CD4-positive, alpha-beta memory T cell (primary cell): ENCODE measurements around the gene AK9. TPM values are rescaled to one million over a fixed set of nuclear protein-coding genes. Genes with fewer than 3 reads are reported as not detected.
"Not testable (repeated sequence)": the region's sequence is repeated elsewhere in the genome, so short reads cannot be mapped to it uniquely, and the experiment has no call there.

ENCODE experiments used
- CTCF ChIA-PET: fragments of 350-600 bp; sonication (Branson Sonifier 250); formaldehyde crosslinking; loops from one replicate; lab custom pipeline; 2021; ENCODE audit warnings: inconsistent platforms; ENCODE audit not compliant: partially characterized antibody; lab: Charles Lee
- POLR2A ChIA-PET: fragments of 350-600 bp; sonication (Branson Sonifier 250); formaldehyde crosslinking; loops from one replicate; lab custom pipeline; 2021; ENCODE audit not compliant: partially characterized antibody; lab: Charles Lee
- DNase-seq, 5 donors: peaks; one replicate each; pipeline versions ENCODE4 v3.0.0 to v3.0.0-alpha.2; 2020 to 2022; ENCODE audit warnings: mixed read lengths in 1 of 5
- H3K27ac ChIP-seq: one replicate; pipeline ENCODE4 v1.7.0; 2013; ENCODE audit warnings: low read depth, low read length
- H3K27me3 ChIP-seq: 2 replicates; pipeline ENCODE4 v1.7.0; 2013; ENCODE audit warnings: mild to moderate bottlenecking, low read length, moderate library complexity; ENCODE audit not compliant: insufficient read depth
- H3K36me3 ChIP-seq: 2 replicates; pipeline ENCODE4 v1.7.0; 2013; ENCODE audit warnings: mild to moderate bottlenecking, low read length, moderate library complexity; ENCODE audit not compliant: insufficient read depth
- H3K4me1 ChIP-seq: 2 replicates; pipeline ENCODE4 v1.7.0; 2013; ENCODE audit warnings: mild to moderate bottlenecking, low read length, moderate library complexity; ENCODE audit not compliant: insufficient read depth
- H3K4me3 ChIP-seq, 2 donors: one replicate each; pipeline ENCODE4 v1.7.0; 2013; ENCODE audit warnings: low read length in 2 of 2, mild to moderate bottlenecking in 1 of 2
- H3K9me3 ChIP-seq, 2 donors: one replicate each; pipeline ENCODE4 v1.7.0; 2013; ENCODE audit warnings: low read length in 2 of 2, control low read depth in 1 of 2; ENCODE audit not compliant: control insufficient read depth in 1 of 2
- H3K27ac Mint-ChIP-seq, 7 donors: one replicate each; pipeline ENCODE4 v1.8.0; 2020 to 2021; ENCODE audit warnings: mixed read lengths in 7 of 7, mild to moderate bottlenecking in 6 of 7, inconsistent platforms in 3 of 7, moderate library complexity in 3 of 7
- H3K27me3 Mint-ChIP-seq, 2 donors: one replicate each; pipeline ENCODE4 v1.8.0; 2020 to 2021; ENCODE audit warnings: mixed read lengths in 2 of 2
- H3K36me3 Mint-ChIP-seq, 2 donors: one replicate each; pipeline ENCODE4 v1.8.0; 2020 to 2021; ENCODE audit warnings: mixed read lengths in 2 of 2, inconsistent platforms in 1 of 2, mild to moderate bottlenecking in 1 of 2
- H3K4me1 Mint-ChIP-seq, 4 donors: one replicate each; pipeline ENCODE4 v1.8.0; 2020 to 2021; ENCODE audit warnings: mixed read lengths in 4 of 4, mild to moderate bottlenecking in 1 of 4
- H3K4me3 Mint-ChIP-seq, 8 donors: one replicate each; pipeline ENCODE4 v1.8.0; 2020 to 2021; ENCODE audit warnings: mixed read lengths in 8 of 8, mild to moderate bottlenecking in 7 of 8, moderate library complexity in 6 of 8, inconsistent platforms in 3 of 8
- H3K9me3 Mint-ChIP-seq, 8 donors: one replicate each; pipeline ENCODE4 v1.8.0; 2020 to 2021; ENCODE audit warnings: mixed read lengths in 8 of 8, mild to moderate bottlenecking in 5 of 8, inconsistent platforms in 3 of 8, moderate library complexity in 1 of 8
- intact Hi-C: fragments of 100-400 bp; cut with micrococcal nuclease; formaldehyde crosslinking; loops from one replicate; pipeline ENCODE4 v1.15.1; 2023
- polyA plus RNA-seq, 2 donors: library from polyadenylated mRNA; unstranded; fragments of 300-500 nt; fragmentation: Illumina TruSeq; gene quantifications; one replicate each; pipeline ENCODE4 v1.2.3, GENCODE V29; 2021
- total RNA-seq, 2 experiments: library from RNA; stranded (reverse); gene quantifications; one replicate each; pipeline ENCODE4 v1.2.3, GENCODE V29; 2021

Gene AK9
- total and polyA plus RNA-seq, 4 experiments from 2014 or later, result 5.1 to 18.4 (median 12.5) TPM

DNA sequence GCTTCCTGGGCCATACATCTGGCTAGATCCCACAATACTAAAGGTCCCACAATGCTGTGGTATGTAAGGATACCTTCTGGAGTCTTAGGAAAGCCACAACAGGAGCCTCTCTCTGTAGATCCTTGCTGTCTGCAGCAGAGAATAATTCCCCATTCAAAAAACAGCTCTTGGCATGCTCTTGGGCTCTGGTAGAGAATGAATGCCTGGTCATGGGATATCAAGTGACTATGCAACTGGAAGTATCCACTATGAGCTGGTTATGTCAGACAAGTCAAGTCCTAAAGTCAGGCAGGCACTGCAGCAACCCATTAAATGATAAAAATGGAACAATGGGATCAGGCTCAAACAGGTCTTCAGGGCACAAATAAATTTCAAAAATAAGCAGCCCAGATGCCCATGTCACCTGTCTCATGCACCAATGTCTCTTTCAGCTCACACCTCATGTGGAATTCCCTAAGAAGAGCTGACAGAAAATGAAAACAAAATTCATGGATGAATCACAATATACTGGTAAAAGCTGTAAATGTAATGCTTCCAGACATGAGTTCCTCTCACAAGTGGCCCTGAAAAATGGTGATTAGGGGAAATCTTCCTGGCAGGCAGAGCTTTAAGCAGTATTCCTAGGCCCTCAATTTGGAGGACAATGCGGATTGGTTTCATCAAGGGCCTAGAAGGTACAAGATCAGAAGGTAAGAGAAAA, 4.3 kb downstream of the AK9 start:
- intact Hi-C loops, result no loop called here
- no peak overlapping the region for H3K4me3 ChIP-seq
- H3K27me3 ChIP-seq, result no peaks in the 10 kb centered on the region
- CTCF ChIA-PET, result no interaction called here
- Mint-ChIP-seq H3K27ac (peak overlapping the region in 1 of 7 donors; percentile 24), H3K27me3 (peaks cover 0 to 2% of the 10 kb centered on the region in 2 donors), H3K9me3 (peaks cover 0 to 2% (median 0%) of the 10 kb centered on the region in 8 donors), H3K4me1 (peaks cover 5 to 17% (median 11%) of the 10 kb centered on the region in 4 donors), H3K4me3 (no peak overlapping the region), H3K36me3 (peaks cover 3 to 9% of the 10 kb centered on the region in 2 donors)
- no peaks in the 10 kb centered on the region for H3K9me3 ChIP-seq
- POLR2A ChIA-PET, result interaction anchor here (1.2 kb wide), 2 partner anchors 242 to 304 kb away, joined by 3 read pairs; partner anchors contain the start of gene CD164
- no peaks in the 10 kb centered on the region for H3K36me3 ChIP-seq
- no peak overlapping the region for H3K27ac ChIP-seq
- H3K4me1 ChIP-seq, result peaks cover 9% of the 10 kb centered on the region
- DNase-seq, result no peak

DNA sequence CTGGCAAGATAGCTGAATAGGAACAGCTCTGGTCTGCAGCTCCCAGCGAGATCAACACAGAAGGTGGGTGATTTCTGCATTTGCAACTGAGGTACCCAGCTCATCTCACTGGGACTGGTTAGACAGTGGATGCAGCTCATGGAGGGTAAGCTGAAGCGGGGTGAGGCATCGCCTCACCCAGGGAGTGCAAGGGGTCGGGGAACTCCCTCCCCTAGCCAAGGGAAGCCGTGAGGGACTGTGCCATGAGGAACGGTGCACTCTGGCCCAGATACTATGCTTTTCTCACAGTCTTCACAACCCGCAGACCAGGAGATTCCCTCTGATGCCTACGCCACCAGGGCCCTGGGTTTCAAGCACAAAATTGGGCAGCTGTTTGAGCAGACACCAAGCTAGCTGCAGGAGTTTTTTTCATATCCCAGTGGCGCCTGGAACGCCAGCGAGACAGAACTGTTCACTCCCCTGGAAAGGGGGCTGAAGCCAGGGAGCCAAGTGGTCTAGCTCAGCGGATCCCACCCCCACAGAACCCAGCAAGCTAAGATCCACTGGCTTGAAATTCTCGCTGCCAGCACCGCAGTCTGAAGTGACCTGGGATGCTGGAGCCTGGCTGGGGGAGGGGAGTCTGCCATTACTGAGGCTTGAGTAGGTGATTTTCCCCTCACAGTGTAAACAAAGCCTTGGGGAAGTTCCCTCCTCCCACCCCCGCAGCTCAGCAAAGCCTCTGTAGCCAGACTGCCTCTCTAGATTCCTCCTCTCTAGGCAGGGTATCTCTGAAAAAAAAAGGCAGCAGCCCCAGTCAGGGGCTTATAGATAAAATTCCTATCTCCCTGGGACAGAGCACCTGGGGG, 12.1 kb downstream of the AK9 start:
- H3K27me3 Mint-ChIP-seq, H3K36me3 ChIP-seq, POLR2A ChIA-PET, H3K27ac ChIP-seq, H3K4me1 ChIP-seq, intact Hi-C loops, H3K4me3 ChIP-seq, DNase-seq, H3K9me3 ChIP-seq, H3K27ac Mint-ChIP-seq, CTCF ChIA-PET, H3K27me3 ChIP-seq, H3K9me3 Mint-ChIP-seq, H3K4me3 Mint-ChIP-seq: not testable (repeated sequence)
- Mint-ChIP-seq H3K4me1 (peaks cover 0 to 12% (median 1%) of the 10 kb centered on the region in 4 donors), H3K36me3 (peaks cover 1 to 15% of the 10 kb centered on the region in 2 donors)

- POLR2A ChIA-PET, result no interaction called here
Measured at GRCh38 chr6:109678240-109678639, 12.8 kb downstream of the AK9 start.

GRCh38 chr6:109676724-109677123, 14.3 kb downstream of the AK9 start:
- H3K27me3 ChIP-seq, result no peaks in the 10 kb centered on the region
- no peak overlapping the region for H3K4me3 Mint-ChIP-seq
- H3K4me3 ChIP-seq, result no peak overlapping the region
- H3K27ac Mint-ChIP-seq, result no peak overlapping the region
- no peak for DNase-seq
- H3K36me3 ChIP-seq, result no peaks in the 10 kb centered on the region
- no peak overlapping the region for H3K27ac ChIP-seq
- peaks cover 0 to 3% (median 0%) of the 10 kb centered on the region in 8 donors for H3K9me3 Mint-ChIP-seq
- H3K4me1 ChIP-seq, result no peaks in the 10 kb centered on the region
- CTCF ChIA-PET, result no interaction called here
- POLR2A ChIA-PET, result no interaction called here
- H3K4me1 Mint-ChIP-seq, result peaks cover 0 to 12% (median under 1%) of the 10 kb centered on the region in 4 donors
- H3K27me3 Mint-ChIP-seq, result no peaks in the 10 kb centered on the region
- peaks cover 7 to 21% of the 10 kb centered on the region in 2 donors for H3K36me3 Mint-ChIP-seq
- intact Hi-C loops, result no loop called here
- no peaks in the 10 kb centered on the region for H3K9me3 ChIP-seq

More at GRCh38 chr6:109678240-109678639, 12.8 kb downstream of the AK9 start:
- peaks cover 0 to 3% (median 0%) of the 10 kb centered on the region in 8 donors for H3K9me3 Mint-ChIP-seq
- Histone ChIP-seq H3K27ac (no peak overlapping the region), H3K4me3 (no peak overlapping the region), H3K27me3 (no peaks in the 10 kb centered on the region), H3K9me3 (no peaks in the 10 kb centered on the region), H3K36me3 (no peaks in the 10 kb centered on the region), H3K4me1 (no peaks in the 10 kb centered on the region)
- H3K4me3 Mint-ChIP-seq, result no peak overlapping the region
- H3K27me3 Mint-ChIP-seq, result no peaks in the 10 kb centered on the region
- no peak overlapping the region for H3K27ac Mint-ChIP-seq
- peaks cover 1 to 19% of the 10 kb centered on the region in 2 donors for H3K36me3 Mint-ChIP-seq
- peaks cover 0 to 12% (median 1%) of the 10 kb centered on the region in 4 donors for H3K4me1 Mint-ChIP-seq
- intact Hi-C loops, result no loop called here
- DNase-seq, result no peak
- CTCF ChIA-PET, result no interaction called here

- peaks cover 26 to 37% of the 10 kb centered on the region in 2 donors for H3K36me3 Mint-ChIP-seq
- no peak overlapping the region for H3K27ac Mint-ChIP-seq
- H3K9me3 ChIP-seq, result no peaks in the 10 kb centered on the region
- no peaks in the 10 kb centered on the region for H3K27me3 ChIP-seq
- intact Hi-C loops, result no loop called here
- no peak overlapping the region for H3K4me3 ChIP-seq
- H3K9me3 Mint-ChIP-seq, result peaks cover 0 to 3% (median 0%) of the 10 kb centered on the region in 8 donors
- H3K27ac ChIP-seq, result no peak overlapping the region
- ChIA-PET POLR2A (no interaction called here), CTCF (no interaction called here)
- H3K4me3 Mint-ChIP-seq, result no peak overlapping the region
- no peaks in the 10 kb centered on the region for H3K4me1 Mint-ChIP-seq
- no peaks in the 10 kb centered on the region for H3K4me1 ChIP-seq
- DNase-seq, result no peak
- H3K36me3 ChIP-seq, result no peaks in the 10 kb centered on the region
- H3K27me3 Mint-ChIP-seq, result no peaks in the 10 kb centered on the region
Measured at GRCh38 chr6:109672839-109673238, 18.2 kb downstream of the AK9 start.

DNA sequence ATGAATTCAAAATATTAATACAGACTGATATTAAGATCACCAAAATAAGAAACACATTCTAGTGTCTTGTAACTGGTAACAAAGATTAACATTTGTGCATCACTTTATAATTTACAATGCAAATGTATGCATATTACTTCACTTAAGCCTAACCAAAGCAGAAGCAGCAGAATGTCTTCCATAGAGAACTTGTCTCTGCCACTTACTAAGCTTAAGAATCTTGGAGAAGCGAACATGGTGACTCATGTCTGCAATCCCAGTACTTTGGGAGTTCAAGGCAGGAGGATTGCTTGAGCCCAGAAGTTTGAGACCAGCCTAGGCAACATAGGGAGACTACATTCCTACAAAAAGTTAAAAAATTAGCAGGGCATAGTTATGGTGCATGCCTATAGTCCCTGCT, 18.8 kb downstream of the AK9 start:
- Mint-ChIP-seq H3K4me1 (no peaks in the 10 kb centered on the region), H3K9me3 (peaks cover 0 to 3% (median 0%) of the 10 kb centered on the region in 8 donors), H3K27ac (no peak overlapping the region), H3K27me3 (no peaks in the 10 kb centered on the region), H3K4me3 (no peak overlapping the region), H3K36me3 (peaks cover 26 to 37% of the 10 kb centered on the region in 2 donors)
- Histone ChIP-seq H3K27ac (no peak overlapping the region), H3K9me3 (no peaks in the 10 kb centered on the region), H3K4me3 (no peak overlapping the region), H3K4me1 (no peaks in the 10 kb centered on the region), H3K27me3 (no peaks in the 10 kb centered on the region), H3K36me3 (no peaks in the 10 kb centered on the region)
- POLR2A ChIA-PET, result no interaction called here
- intact Hi-C loops, result no loop called here
- DNase-seq, result no peak
- CTCF ChIA-PET, result no interaction called here

DNA sequence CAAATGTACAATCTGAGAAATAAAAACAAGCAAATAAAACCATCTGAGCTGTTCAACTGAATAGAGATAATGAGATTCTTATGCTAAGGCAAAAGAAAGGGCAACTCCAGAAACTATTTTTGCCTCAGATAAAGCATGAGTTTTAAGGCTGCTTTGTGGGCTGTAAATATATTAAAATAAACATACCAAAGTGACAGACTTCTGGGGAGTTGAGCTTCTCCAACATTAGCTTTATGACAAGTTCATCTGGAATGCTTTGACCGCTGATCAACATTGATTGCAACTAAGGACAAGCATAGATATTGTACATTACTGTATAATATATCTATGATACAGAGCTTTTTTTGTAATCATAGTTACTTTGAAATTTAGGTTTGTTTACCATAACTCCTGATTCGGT, 19.3 kb downstream of the AK9 start:
- H3K27ac Mint-ChIP-seq, result no peak overlapping the region
- no peaks in the 10 kb centered on the region for H3K9me3 ChIP-seq
- no peak overlapping the region for H3K27ac ChIP-seq
- H3K4me3 Mint-ChIP-seq, result no peak overlapping the region
- no peak for DNase-seq
- intact Hi-C loops, result no loop called here
- POLR2A ChIA-PET, result no interaction called here
- H3K9me3 Mint-ChIP-seq, result peaks cover 0 to 3% (median 0%) of the 10 kb centered on the region in 8 donors
- no peaks in the 10 kb centered on the region for H3K4me1 Mint-ChIP-seq
- no peaks in the 10 kb centered on the region for H3K4me1 ChIP-seq
- CTCF ChIA-PET, result no interaction called here
- no peaks in the 10 kb centered on the region for H3K27me3 Mint-ChIP-seq
- H3K27me3 ChIP-seq, result no peaks in the 10 kb centered on the region
- H3K36me3 Mint-ChIP-seq, result peaks cover 26 to 38% of the 10 kb centered on the region in 2 donors
- no peaks in the 10 kb centered on the region for H3K36me3 ChIP-seq
- no peak overlapping the region for H3K4me3 ChIP-seq
